Tibial nerve (tissue), 4 donors: ENCODE measurements around the gene MCM3AP. TPM values are rescaled to one million over a fixed set of nuclear protein-coding genes. Genes with fewer than 3 reads are reported as not detected.

Experiments used
- DNase-seq, 2 donors: peaks; one replicate each; pipeline ENCODE4 v3.0.0-alpha.2; 2019; ENCODE audit warnings: low spot score in 2 of 2
- H3K27ac ChIP-seq, 4 donors: fragments of 200-600 bp; sonication (generic) in 3 of 4; one replicate each; pipeline ENCODE4 v1.5.1; 2017 to 2019; ENCODE audit warnings: mild to moderate bottlenecking in 1 of 4
- H3K27me3 ChIP-seq, 2 donors: fragments of 200-600 bp; sonication (generic) in 1 of 2; one replicate each; pipeline versions ENCODE4 v1.5.1 to v1.6.0; 2017 to 2019
- H3K36me3 ChIP-seq, 3 donors: fragments of 200-600 bp; sonication (generic); one replicate each; pipeline ENCODE4 v1.5.1; 2018 to 2019
- H3K4me1 ChIP-seq, 4 donors: fragments of 200-600 bp; sonication (generic) in 3 of 4; one replicate each; pipeline ENCODE4 v1.5.1; 2017 to 2019
- H3K4me3 ChIP-seq, 4 donors: fragments of 200-600 bp; sonication (generic) in 3 of 4; one replicate each; pipeline ENCODE4 v1.5.1; 2017 to 2019; ENCODE audit warnings: mild to moderate bottlenecking in 1 of 4, moderate library complexity in 1 of 4
- H3K9me3 ChIP-seq, 4 donors: fragments of 200-600 bp; sonication (generic) in 3 of 4; one replicate each; pipeline ENCODE4 v1.5.1; 2017 to 2019
- EP300 ChIP-seq, 2 donors: sonication (generic); formaldehyde crosslinking; IDR thresholded peaks; one replicate each; pipeline ENCODE4 v1.6.1; 2017; ENCODE audit warnings: antibody characterized with exemption in 2 of 2, mild to moderate bottlenecking in 1 of 2
- POLR2A ChIP-seq, 2 donors: fragments of 450-650 bp; IDR thresholded peaks; one replicate each; pipeline ENCODE4 v1.6.1; 2017; ENCODE audit warnings: antibody characterized with exemption in 2 of 2, mild to moderate bottlenecking in 2 of 2, moderate library complexity in 2 of 2
- WGBS, 2 donors: methylation state at CpG; one replicate each; pipeline ENCODE4 v1.1.5; 2018; 5-methylcytosine and 5-hydroxymethylcytosine counted together
- total RNA-seq, 4 donors: library from RNA; depleted of rRNA; stranded (reverse); fragments of >200 nt; gene quantifications; one replicate each; pipeline ENCODE4 v1.1.0, GENCODE V29; 2016
- TF ChIP-seq, protein P1 (sequence below), 5 experiments: fragments of 200-600 bp in 3 of 5; fragments of 450-650 bp in 2 of 5; sonication (generic) in 3 of 5; IDR thresholded peaks; one replicate each; pipeline ENCODE4 v1.5.1; 2016 to 2019; ENCODE audit warnings: antibody characterized with exemption in 5 of 5, mild to moderate bottlenecking in 3 of 5, moderate library complexity in 2 of 5

MCM3AP gene
- total RNA-seq, 4 donors from 2014 or later, result 112 to 180 (median 146) TPM

GRCh38 chr21:46326110-46326703, 40.8 kb upstream of the MCM3AP start:
- 91 to 94% methylated on average over 15 of the region's 15 CpGs for WGBS, 2 donors
- no peak for DNase-seq
- no peak for TF ChIP-seq POLR2A (IDR thresholded peaks at IDR 0.05)
- TF ChIP-seq EP300 (IDR thresholded peaks at IDR 0.05), result no peak
- TF ChIP-seq, protein P1, sequence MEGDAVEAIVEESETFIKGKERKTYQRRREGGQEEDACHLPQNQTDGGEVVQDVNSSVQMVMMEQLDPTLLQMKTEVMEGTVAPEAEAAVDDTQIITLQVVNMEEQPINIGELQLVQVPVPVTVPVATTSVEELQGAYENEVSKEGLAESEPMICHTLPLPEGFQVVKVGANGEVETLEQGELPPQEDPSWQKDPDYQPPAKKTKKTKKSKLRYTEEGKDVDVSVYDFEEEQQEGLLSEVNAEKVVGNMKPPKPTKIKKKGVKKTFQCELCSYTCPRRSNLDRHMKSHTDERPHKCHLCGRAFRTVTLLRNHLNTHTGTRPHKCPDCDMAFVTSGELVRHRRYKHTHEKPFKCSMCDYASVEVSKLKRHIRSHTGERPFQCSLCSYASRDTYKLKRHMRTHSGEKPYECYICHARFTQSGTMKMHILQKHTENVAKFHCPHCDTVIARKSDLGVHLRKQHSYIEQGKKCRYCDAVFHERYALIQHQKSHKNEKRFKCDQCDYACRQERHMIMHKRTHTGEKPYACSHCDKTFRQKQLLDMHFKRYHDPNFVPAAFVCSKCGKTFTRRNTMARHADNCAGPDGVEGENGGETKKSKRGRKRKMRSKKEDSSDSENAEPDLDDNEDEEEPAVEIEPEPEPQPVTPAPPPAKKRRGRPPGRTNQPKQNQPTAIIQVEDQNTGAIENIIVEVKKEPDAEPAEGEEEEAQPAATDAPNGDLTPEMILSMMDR (IDR thresholded peaks at IDR 0.05), result no peak

DNA sequence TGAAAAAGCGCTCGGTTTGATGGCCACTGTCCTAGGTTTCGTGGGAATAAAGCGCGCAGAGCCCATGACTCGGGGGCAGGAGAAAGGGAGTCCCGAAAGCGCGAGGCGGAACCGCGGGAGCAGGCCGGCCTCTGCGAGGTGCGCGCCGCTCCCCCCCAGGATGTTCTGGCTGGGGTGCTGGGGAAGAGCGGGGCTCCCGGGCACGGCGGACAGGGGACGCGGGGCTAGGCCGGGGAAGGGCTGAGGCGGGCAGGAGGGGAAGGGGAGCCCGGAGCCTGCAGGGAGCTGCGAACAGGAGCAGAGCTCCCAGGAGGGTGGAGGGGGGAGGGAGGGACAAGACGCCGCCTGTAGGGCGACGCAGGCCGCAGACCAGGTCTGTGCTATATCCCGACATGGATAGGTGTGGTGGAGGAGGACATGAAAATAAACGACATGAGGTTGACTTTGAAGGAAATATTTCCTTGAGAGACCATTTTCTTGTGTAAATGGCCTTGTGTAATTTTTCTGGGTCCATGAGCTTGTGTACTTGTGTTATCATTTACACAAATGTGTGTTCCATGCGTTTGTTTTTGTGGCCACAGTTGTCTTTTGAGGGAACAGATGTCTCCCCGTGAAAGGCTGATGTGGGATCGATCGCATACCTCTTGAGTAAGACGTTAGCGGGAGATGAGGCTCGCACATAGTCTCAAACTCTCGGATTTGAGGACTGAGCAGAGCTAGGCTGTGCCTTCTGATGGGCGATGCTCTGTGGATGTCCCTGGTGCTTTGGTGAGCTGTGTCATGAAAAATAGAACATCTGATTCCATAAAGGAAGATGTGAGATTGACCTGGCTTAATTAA, 39.9 kb upstream of the MCM3AP start:
- Histone ChIP-seq H3K27me3 (no peaks in the 10 kb centered on the region), H3K4me3 (peak overlapping the region; percentile 83 to 93 (median 88)), H3K4me1 (peaks cover 0 to 29% (median 9%) of the 10 kb centered on the region in 4 donors), H3K27ac (peak overlapping the region; percentile 88 to 95 (median 95)), H3K36me3 (peaks cover 0 to 30% (median 3%) of the 10 kb centered on the region in 3 donors), H3K9me3 (no peaks in the 10 kb centered on the region)
- TF ChIP-seq POLR2A (IDR thresholded peaks at IDR 0.05) (no peak), EP300 (IDR thresholded peaks at IDR 0.05) (no peak)
- TF ChIP-seq, protein P1 (IDR thresholded peaks at IDR 0.05), result peak in 1 of 5 experiments; percentile 6
- WGBS, 2 donors, result 11 to 12% methylated on average over 35 to 42 of the region's 43 CpGs
- DNase-seq, result no peak

More at GRCh38 chr21:46326110-46326703, 40.8 kb upstream of the MCM3AP start:
- H3K27ac ChIP-seq, result no peak overlapping the region
- H3K9me3 ChIP-seq, result no peaks in the 10 kb centered on the region
- H3K27me3 ChIP-seq, result no peaks in the 10 kb centered on the region
- H3K4me3 ChIP-seq, result no peak overlapping the region
- H3K4me1 ChIP-seq, result peaks cover 0 to 29% (median 9%) of the 10 kb centered on the region in 4 donors
- peaks cover 0 to 36% (median 3%) of the 10 kb centered on the region in 3 donors for H3K36me3 ChIP-seq

DNA sequence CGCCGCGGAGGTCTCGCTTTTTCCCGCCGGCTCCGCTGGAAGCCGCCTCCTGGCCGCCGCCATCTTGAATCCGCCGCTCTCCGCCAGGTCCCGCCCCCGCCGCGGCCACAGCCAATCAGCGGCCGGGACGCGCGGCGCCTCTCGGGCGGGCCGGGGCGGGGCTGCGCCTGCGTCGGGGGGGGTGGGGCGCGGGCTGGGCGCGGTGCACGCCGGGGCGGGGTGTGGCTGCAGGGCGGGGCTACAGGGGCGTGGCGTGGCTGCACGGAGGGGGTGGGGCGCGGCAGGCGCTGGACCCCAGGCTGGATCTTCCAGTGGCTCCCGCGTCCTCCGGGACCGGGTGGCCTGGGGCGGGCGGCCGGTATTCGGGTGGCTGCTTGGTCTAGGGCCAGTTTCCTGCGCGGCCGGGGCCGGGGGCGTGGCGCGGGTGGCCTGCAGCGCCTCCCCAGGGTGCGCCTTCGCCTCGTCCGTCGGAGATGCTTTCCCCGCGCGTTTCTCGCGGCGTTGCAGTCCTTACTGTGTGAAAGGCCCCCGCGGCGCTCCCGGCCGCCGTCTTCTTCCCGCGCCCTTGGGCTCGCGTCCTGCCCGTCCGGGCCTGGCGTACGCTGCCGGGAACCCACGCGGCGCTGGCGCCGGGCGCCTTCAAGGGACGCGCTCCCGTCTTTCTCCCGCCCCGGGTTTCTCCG, 39.1 kb upstream of the MCM3AP start:
- H3K27ac ChIP-seq, result peak overlapping the region; percentile 95 to 99 (median 95)
- DNase-seq, result peak; percentile 76 to 78
- peaks cover 0 to 24% (median 0%) of the 10 kb centered on the region in 3 donors for H3K36me3 ChIP-seq
- no peaks in the 10 kb centered on the region for H3K27me3 ChIP-seq
- peak overlapping the region; percentile 83 to 100 (median 92) for H3K4me3 ChIP-seq
- TF ChIP-seq POLR2A (IDR thresholded peaks at IDR 0.05), result peak; percentile 19 to 29
- no peak for TF ChIP-seq EP300 (IDR thresholded peaks at IDR 0.05)
- TF ChIP-seq, protein P1 (IDR thresholded peaks at IDR 0.05), result peak in 1 of 5 experiments; percentile 18
- 0% methylated on average over 4 to 31 of the region's 98 CpGs for WGBS, 2 donors
- no peaks in the 10 kb centered on the region for H3K9me3 ChIP-seq
- peaks cover 0 to 29% (median 9%) of the 10 kb centered on the region in 4 donors for H3K4me1 ChIP-seq

GRCh38 chr21:46323710-46324389, 38.4 kb upstream of the MCM3AP start, which contains the start of the genes C21orf58 and PCNT:
C21orf58 (minus strand) TSS chr21:46323870; CDS start chr21:46322738, 1,132 bp downstream.
PCNT (plus strand) TSS chr21:46324156; CDS start chr21:46324229, 73 bp downstream.
- peaks cover 0 to 29% (median 9%) of the 10 kb centered on the region in 4 donors for H3K4me1 ChIP-seq
- H3K36me3 ChIP-seq, result peaks cover 0 to 17% (median 0%) of the 10 kb centered on the region in 3 donors
- peak within 1 kb of the TSS; percentile 83 to 100 (median 92) for H3K4me3 ChIP-seq
- H3K27me3 ChIP-seq, result no peaks in the 10 kb centered on the region
- TF ChIP-seq, protein P1 (IDR thresholded peaks at IDR 0.05), result peak in 1 of 5 experiments; percentile 41
- TF ChIP-seq POLR2A (IDR thresholded peaks at IDR 0.05) (no peak), EP300 (IDR thresholded peaks at IDR 0.05) (peak; percentile 35 to 69)
- 0 to 1% methylated on average over 29 to 49 of the region's 76 CpGs for WGBS, 2 donors
- DNase-seq, result peak; percentile 93 to 96
- H3K27ac ChIP-seq, result peak within 1 kb of the TSS; percentile 95 to 99 (median 95)
- H3K9me3 ChIP-seq, result no peaks in the 10 kb centered on the region
